T-helper 2 cell treated with Interferon-gamma antibody and Interleukin-4, amounts not matched to agents 5 μg/mL and 100 μg/mL, for 36 hours (primary cell): ENCODE results near the gene ZNF786.
A peak's percentile ranks its signal among the peaks of the same experiment; 100 is the strongest.

Experiments used
- DNase-seq: peaks from one replicate; pipeline ENCODE4 v3.0.0; 2021; ENCODE audit warnings: low spot score
- H3K27ac Mint-ChIP-seq: one replicate; pipeline ENCODE4 v1.8.0; 2021; ENCODE audit warnings: mild to moderate bottlenecking, mixed read lengths
- H3K27me3 Mint-ChIP-seq: one replicate; pipeline ENCODE4 v1.8.0; 2021; ENCODE audit warnings: low read depth, mixed read lengths
- H3K36me3 Mint-ChIP-seq: one replicate; pipeline ENCODE4 v1.8.0; 2021; ENCODE audit warnings: low read depth, mixed read lengths
- H3K4me1 Mint-ChIP-seq: one replicate; pipeline ENCODE4 v1.8.0; 2021; ENCODE audit warnings: low read depth, mixed read lengths
- H3K4me3 Mint-ChIP-seq: one replicate; pipeline ENCODE4 v1.8.0; 2022; ENCODE audit warnings: mild to moderate bottlenecking, moderate library complexity, mixed read lengths
- H3K9me3 Mint-ChIP-seq: one replicate; pipeline ENCODE4 v1.8.0; 2021; ENCODE audit warnings: mixed read lengths

The ZNF786 gene

GRCh38 chr7:149090397-149091195, at the start of gene ZNF786:
Gene ZNF786 (minus strand): TSS chr7:149090718. CDS start chr7:149090640, 78 bp downstream.
- Mint-ChIP-seq H3K36me3 (peaks cover 13% of the 10 kb centered on the region), H3K9me3 (peaks cover 3% of the 10 kb centered on the region), H3K4me3 (peak within 1 kb of the TSS; percentile 93), H3K27ac (peak within 1 kb of the TSS; percentile 100), H3K27me3 (no peaks in the 10 kb centered on the region), H3K4me1 (peaks cover 7% of the 10 kb centered on the region)
- peak; percentile 91 for DNase-seq

DNA sequence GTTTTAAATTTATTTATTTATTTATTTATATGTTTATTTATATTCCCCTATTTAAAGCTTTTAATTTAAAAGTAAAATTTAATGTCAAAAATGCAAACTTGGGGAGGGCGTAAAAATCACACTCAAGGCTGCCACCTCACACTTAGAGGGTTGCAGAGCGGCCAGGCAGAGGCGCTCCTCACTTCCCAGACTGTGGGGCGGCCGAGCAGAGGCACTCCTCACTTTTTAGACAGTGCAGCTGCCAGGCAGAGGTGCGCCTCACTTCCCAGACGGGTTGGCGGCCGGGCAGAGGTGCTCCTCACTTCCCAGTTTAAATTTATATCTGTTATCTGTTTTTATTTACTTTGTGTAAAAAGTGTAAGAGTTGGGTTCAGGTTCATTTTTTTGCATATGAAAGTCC, 45.6 kb upstream of the ZNF786 start:
- H3K4me3 Mint-ChIP-seq, result no peak overlapping the region
- H3K27ac Mint-ChIP-seq, result no peak overlapping the region
- no peak for DNase-seq
- peaks cover 2% of the 10 kb centered on the region for H3K9me3 Mint-ChIP-seq
- no peaks in the 10 kb centered on the region for H3K4me1 Mint-ChIP-seq
- H3K27me3 Mint-ChIP-seq, result no peaks in the 10 kb centered on the region
- peaks cover 30% of the 10 kb centered on the region for H3K36me3 Mint-ChIP-seq

GRCh38 chr7:149133028-149133710, 42.7 kb upstream of the ZNF786 start:
- Mint-ChIP-seq H3K36me3 (peaks cover 46% of the 10 kb centered on the region), H3K9me3 (peaks cover 10% of the 10 kb centered on the region), H3K4me3 (no peak overlapping the region), H3K4me1 (peaks cover 3% of the 10 kb centered on the region), H3K27me3 (no peaks in the 10 kb centered on the region), H3K27ac (no peak overlapping the region)
- no peak for DNase-seq

DNA sequence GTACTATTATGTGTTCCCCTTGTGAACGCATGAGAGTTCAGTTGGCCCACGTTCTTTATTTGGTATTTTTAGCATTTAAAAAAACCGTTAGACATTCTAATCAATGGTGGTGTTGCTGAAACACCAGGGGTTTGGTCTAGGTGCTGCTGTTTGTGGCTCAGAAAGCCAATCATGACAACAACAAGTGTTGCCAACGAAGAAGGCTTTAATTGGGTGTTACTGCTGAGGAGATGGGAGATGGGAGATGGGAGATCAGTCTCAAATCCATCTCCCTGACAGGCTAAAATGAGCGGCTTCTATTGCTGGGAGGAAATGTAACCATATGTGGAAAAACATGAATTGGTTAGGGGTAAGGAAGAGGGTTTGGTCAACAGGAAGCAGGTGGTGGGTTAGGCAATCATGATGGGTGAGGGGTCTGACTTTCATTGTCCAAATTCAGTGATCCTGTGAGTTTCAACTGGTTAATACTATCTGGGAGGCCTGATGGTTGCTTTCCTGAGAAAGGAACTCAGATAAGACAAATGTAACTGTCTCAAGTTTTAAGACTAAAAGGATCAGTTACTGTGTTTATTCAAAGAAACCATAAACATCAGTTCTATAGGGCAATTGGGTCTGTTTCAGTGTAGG, 40.2 kb upstream of the ZNF786 start:
- Mint-ChIP-seq H3K36me3 (peaks cover 54% of the 10 kb centered on the region), H3K4me1 (peaks cover 10% of the 10 kb centered on the region), H3K27ac (no peak overlapping the region), H3K9me3 (peaks cover 10% of the 10 kb centered on the region), H3K4me3 (no peak overlapping the region), H3K27me3 (no peaks in the 10 kb centered on the region)
- no peak for DNase-seq

- Mint-ChIP-seq H3K4me3 (peak overlapping the region; percentile 100), H3K4me1 (peaks cover 19% of the 10 kb centered on the region), H3K36me3 (peaks cover 38% of the 10 kb centered on the region), H3K27ac (peak overlapping the region; percentile 100), H3K9me3 (peaks cover 10% of the 10 kb centered on the region), H3K27me3 (no peaks in the 10 kb centered on the region)
- peak; percentile 80 for DNase-seq
These were observed 36.2 kb upstream of the ZNF786 start for GRCh38 chr7:149126662-149127266.

DNA sequence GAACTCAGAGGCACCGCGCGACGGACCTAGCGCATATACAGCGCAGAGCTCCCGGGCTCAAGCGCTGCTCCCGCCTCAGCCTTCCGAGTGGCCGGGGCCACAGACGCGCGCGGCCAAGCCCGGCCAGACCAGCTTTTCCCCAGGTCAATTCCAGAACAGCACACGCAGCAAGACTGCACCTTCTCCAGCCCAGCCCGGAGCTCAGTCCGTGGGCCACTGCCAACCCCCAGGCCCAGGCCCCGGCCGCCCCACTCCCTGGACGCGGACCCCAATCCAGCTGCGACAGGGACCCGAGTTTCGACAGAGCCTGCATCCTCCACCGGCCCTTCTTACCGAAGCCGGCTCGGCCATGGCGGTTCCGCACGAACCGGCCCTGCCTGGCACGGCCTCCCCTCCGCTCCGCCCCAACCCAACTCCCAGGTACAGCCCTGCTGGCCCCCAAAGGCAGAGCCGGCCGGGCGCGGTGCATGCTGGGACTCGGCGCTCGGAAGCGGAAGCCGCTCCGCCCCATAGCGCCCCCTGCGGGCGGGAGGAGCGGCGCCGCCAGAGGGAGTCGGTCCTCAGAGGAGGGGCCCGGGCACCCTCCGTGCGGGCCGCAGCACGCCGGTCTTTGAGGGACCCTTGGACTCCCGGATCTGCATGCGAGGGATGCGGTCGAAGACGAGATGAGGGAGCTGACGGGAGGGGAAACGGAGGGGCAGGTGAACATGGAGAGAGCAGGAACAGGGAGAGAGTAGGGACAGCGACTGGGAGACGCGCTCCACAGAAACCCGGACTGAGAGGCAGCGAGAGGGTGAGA, 35.5 kb upstream of the ZNF786 start, which contains the start of gene ZNF425:
Gene ZNF425, minus strand, starts transcription at position 462 of the 799 bp plus-strand sequence. Its CDS starts 111 bp downstream, at position 351.
- Mint-ChIP-seq H3K36me3 (peaks cover 31% of the 10 kb centered on the region), H3K4me3 (peak within 1 kb of the TSS; percentile 100), H3K27ac (peak within 1 kb of the TSS; percentile 100), H3K27me3 (no peaks in the 10 kb centered on the region), H3K9me3 (peaks cover 7% of the 10 kb centered on the region), H3K4me1 (peaks cover 19% of the 10 kb centered on the region)
- peak; percentile 93 for DNase-seq

DNA sequence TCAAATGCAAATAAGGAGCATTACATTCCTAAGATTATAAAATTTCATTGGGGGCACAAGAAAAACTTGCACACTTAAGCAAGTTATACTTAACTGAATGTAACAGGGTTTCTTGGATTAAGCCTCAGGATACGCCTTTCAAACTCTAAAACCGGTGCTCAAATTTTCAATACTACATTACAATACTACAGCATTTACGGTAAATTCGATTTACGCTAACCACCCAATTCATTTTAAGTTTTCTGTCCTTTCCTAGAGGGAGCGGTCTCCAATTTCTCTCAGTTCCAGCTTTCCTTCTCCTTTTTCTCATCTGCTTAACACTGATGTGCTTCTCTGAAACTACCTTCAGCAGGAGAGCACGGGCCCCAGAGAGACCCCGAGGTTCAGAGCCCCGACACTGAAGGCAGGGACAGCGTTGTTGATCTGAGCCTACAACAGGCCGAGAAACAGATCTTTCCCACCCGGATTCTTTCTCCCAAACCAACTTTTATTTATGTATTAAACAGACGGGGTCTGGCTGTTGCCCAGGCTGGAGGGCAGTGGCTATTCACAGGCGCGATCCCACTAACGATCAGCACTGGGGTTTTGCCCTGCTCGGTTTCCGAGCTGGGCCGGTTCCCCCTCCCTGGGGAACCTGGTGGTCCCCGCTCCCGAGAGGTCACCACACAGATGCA, 34.8 kb upstream of the ZNF786 start:
- Mint-ChIP-seq H3K27ac (peak overlapping the region; percentile 100), H3K36me3 (peaks cover 23% of the 10 kb centered on the region), H3K4me3 (peak overlapping the region; percentile 100), H3K9me3 (no peaks in the 10 kb centered on the region), H3K4me1 (peaks cover 19% of the 10 kb centered on the region), H3K27me3 (no peaks in the 10 kb centered on the region)
- no peak for DNase-seq

DNA sequence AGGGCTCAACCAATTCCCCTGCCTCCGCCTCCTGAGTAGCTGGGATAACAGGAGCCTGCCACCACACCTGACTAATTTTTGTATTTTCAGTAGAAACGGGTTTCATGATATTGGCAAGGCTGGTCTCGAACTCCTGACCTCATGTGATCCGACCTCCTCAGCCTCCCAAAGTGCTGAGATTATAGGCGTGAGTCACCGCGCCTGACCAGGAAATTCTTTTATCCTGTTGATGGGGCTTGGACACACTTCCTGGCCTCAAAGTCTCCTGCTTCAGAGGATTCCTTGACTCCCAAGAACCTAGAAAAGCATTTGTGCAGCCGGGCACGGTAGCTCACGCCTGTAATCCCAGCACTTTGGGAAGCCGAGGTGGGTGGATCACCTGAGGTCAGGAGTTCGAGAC, 19.5 kb upstream of the ZNF786 start:
- Mint-ChIP-seq H3K27me3 (no peaks in the 10 kb centered on the region), H3K4me1 (no peaks in the 10 kb centered on the region), H3K4me3 (no peak overlapping the region), H3K27ac (no peak overlapping the region), H3K36me3 (no peaks in the 10 kb centered on the region), H3K9me3 (no peaks in the 10 kb centered on the region)
- DNase-seq, result no peak

DNA sequence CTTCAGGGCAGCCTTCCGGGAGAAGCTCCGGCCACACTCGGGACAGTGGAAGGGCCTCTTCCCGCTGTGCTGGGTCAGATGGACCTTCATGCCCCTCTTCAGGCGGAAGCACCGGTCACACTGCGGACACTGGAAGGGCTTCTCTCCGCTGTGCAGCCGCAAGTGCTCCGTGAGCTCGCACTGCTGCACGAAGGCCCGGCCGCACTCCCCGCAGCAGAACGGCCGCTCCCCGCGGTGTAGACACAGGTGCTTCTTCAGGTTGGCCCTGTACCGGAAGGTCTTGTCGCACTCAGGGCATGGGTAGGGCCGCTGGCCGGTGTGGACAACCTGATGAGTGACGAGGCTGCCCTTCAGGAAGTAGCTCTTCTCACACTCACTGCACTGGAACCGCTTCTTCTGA, 14.2 kb upstream of the ZNF786 start:
- no peaks in the 10 kb centered on the region for H3K36me3 Mint-ChIP-seq
- no peaks in the 10 kb centered on the region for H3K27me3 Mint-ChIP-seq
- H3K4me3 Mint-ChIP-seq, result no peak overlapping the region
- no peak for DNase-seq
- no peaks in the 10 kb centered on the region for H3K9me3 Mint-ChIP-seq
- no peak overlapping the region for H3K27ac Mint-ChIP-seq
- H3K4me1 Mint-ChIP-seq, result no peaks in the 10 kb centered on the region

DNA sequence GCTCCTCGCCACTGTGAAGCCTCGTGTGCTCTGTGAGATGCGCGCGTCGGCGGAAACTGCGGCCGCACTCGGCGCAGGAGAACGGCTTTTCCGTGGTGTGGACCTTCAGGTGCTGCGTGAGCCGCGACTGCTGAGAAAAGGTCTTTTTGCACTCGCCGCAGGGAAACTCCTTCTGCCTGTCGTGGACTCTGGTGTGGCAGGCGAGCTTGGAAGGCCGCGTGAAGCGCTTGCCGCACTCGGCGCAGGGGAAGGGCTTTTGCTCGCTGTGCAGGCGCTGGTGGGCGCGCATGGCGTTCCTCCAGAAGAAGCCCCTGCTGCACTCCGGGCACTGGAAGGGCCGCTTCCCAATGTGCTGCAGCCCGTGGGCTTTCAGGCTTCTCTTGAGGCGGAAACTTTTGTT, 13.7 kb upstream of the ZNF786 start:
- H3K27me3 Mint-ChIP-seq, result no peaks in the 10 kb centered on the region
- H3K4me1 Mint-ChIP-seq, result no peaks in the 10 kb centered on the region
- H3K9me3 Mint-ChIP-seq, result no peaks in the 10 kb centered on the region
- H3K36me3 Mint-ChIP-seq, result no peaks in the 10 kb centered on the region
- no peak overlapping the region for H3K4me3 Mint-ChIP-seq
- no peak overlapping the region for H3K27ac Mint-ChIP-seq
- DNase-seq, result no peak

DNA sequence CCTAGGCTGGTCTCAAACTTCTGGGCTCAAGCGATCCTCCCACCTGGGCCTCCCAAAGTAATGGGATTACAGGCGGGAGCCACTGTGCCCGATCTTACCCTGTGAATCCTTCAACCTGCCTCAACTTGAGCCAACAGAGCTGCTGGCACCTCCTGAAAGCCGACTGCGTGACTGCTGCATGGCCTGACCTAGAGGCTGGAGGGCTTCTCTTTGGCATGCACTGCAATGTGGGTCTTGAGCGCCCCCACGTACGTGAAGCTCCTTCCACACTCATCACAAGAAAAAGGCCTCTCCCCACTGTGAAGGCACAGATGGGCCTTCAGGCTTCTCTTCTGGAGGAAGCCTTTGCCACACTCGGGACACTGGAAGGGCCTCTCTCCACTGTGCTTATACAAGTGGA, 12.9 kb upstream of the ZNF786 start:
- Mint-ChIP-seq H3K36me3 (no peaks in the 10 kb centered on the region), H3K4me3 (no peak overlapping the region), H3K27ac (no peak overlapping the region), H3K27me3 (no peaks in the 10 kb centered on the region), H3K9me3 (no peaks in the 10 kb centered on the region), H3K4me1 (no peaks in the 10 kb centered on the region)
- no peak for DNase-seq

DNA sequence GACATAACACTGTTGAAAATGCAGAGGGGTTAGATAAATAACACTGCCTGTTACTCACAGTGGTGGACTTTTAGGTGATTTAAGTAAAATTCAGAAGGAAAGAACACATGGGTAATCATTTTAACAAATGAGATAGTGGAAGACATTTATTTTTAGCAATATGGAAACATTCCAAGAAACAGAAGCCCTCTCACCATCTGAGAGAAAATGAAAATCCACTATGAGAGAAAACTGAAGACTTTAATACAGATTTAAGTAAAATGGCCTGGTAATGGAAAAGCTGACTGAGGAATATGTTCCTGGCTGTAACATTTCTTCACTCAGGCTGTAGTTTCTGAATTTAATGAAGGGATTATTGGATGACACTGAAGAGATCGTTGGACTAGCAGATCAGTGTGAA, 12.1 kb upstream of the ZNF786 start:
- DNase-seq, result no peak
- Mint-ChIP-seq H3K27me3 (no peaks in the 10 kb centered on the region), H3K27ac (no peak overlapping the region), H3K4me1 (no peaks in the 10 kb centered on the region), H3K36me3 (no peaks in the 10 kb centered on the region), H3K9me3 (no peaks in the 10 kb centered on the region), H3K4me3 (no peak overlapping the region)

- Mint-ChIP-seq H3K27ac (no peak overlapping the region), H3K9me3 (no peaks in the 10 kb centered on the region), H3K36me3 (no peaks in the 10 kb centered on the region), H3K4me1 (no peaks in the 10 kb centered on the region), H3K27me3 (no peaks in the 10 kb centered on the region), H3K4me3 (no peak overlapping the region)
- no peak for DNase-seq
These were observed 10.3 kb upstream of the ZNF786 start for GRCh38 chr7:149100821-149101220.
